GM18519 (cell line): ENCODE data around the gene MED16.
"Not testable (repeated sequence)": the region's sequence is repeated elsewhere in the genome, so short reads cannot be mapped to it uniquely, and the experiment has no call there.

Experiments
- ATAC-seq: cut with Tn5 transposase; IDR thresholded peaks from one replicate; pipeline ENCODE4 v1.9.1; 2021; ENCODE audit warnings: mild to moderate bottlenecking, moderate library complexity; ENCODE audit not compliant: unreplicated experiment, low FRiP score

MED16 gene

DNA sequence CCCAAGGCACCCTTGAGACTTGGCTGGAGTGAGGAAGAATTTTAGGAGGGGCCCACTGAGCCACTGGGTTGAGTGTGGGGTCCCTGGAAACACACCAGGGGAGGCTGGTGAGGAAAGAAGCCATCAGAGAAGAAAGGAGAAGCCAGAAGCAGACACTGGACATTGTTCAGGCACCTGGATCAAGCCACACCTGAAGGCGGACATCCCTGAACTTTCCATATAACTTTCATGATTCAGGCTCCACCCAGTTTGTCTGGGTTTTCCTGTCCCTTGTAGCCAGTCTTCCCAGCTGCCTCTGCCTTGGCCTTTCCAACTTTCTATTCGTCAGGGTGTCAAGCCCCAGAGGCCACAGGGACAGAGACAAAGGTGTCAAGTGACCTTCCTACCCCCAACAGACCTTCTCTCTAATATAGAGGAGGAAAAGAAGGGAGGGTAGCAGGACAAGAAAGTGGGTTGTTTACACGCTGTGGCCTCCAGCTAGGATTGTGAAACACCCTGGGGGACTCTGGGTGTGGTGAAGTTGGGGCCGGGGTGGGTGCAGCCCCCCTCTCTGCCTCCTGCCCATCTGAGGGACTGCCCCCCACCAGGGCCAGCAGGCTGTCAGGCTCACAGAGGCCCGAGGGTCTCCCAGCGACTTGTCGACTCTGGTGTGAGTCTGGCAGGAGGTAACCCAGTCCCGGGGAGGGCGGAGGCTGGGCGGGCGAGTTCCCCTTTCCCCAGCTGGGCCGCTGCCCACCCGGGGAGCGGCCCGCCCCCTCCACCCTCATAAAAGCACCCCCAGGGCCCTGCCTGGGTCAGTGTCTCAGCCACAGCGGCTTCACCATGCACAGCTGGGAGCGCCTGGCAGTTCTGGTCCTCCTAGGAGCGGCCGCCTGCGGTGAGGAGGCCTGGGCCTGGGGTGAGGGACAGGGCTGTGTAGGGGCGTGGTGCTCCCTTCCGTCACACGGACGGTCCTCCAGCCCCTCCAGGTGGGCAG is 33.8 kb downstream of the MED16 start, which contains the start of gene CFD:
CFD (plus strand) TSS at position 797 of the 976 bp plus-strand sequence; CDS start at position 823, 26 bp downstream.
- no peak for ATAC-seq

GRCh38 chr19:858284-858683 is 34.7 kb downstream of the MED16 start:
- no peak for ATAC-seq

GRCh38 chr19:855566-856120 is 37.3 kb downstream of the MED16 start:
- no peak for ATAC-seq

- no peak for ATAC-seq
Observed at GRCh38 chr19:855142-855541, 37.8 kb downstream of the MED16 start.

- no peak for ATAC-seq
Observed at GRCh38 chr19:854549-854948, 38.4 kb downstream of the MED16 start.

- ATAC-seq: not testable (repeated sequence)
Observed at GRCh38 chr19:853614-854220, 39.3 kb downstream of the MED16 start.

DNA sequence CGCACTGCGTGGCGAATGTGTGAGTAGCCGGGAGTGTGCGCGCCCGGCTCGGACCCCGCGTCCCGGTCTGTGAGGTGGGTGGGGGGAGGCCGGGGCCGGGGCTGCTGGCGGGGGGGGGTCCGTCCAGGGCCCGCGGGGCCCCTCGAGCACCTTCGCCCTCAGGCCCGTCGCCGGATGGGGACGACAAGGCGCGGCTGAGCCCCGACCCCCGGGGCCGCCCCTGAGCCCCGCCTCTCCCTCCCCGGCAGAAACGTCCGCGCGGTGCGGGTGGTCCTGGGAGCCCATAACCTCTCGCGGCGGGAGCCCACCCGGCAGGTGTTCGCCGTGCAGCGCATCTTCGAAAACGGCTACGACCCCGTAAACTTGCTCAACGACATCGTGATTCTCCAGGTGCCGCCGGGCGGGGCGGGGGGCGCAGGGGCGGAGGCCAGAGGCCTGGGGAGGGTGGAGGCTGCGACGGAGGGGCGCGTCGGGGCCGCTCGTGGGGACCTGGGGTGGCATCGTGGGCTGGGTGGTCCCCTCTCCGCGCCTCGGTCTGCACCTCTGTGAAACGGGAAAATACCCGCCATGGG is 39.9 kb downstream of the MED16 start:
- no peak for ATAC-seq

GRCh38 chr19:852136-853013 is 40.6 kb downstream of the MED16 start, which contains the start of gene ELANE:
Gene ELANE (plus strand): TSS chr19:852303. CDS start chr19:852329, 26 bp downstream.
- ATAC-seq: no peak

DNA sequence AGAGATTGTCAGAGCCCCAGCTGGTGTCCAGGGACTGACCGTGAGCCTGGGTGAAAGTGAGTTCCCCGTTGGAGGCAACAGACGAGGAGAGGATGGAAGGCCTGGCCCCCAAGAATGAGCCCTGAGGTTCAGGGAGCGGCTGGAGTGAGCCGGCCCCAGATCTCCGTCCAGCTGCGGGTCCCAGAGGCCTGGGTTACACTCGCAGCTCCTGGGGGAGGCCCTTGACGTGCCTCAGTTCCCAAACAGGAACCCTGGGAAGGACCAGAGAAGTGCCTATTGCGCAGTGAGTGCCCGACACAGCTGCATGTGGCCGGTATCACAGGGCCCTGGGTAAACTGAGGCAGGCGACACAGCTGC is 42.0 kb downstream of the MED16 start:
- ATAC-seq: no peak

DNA sequence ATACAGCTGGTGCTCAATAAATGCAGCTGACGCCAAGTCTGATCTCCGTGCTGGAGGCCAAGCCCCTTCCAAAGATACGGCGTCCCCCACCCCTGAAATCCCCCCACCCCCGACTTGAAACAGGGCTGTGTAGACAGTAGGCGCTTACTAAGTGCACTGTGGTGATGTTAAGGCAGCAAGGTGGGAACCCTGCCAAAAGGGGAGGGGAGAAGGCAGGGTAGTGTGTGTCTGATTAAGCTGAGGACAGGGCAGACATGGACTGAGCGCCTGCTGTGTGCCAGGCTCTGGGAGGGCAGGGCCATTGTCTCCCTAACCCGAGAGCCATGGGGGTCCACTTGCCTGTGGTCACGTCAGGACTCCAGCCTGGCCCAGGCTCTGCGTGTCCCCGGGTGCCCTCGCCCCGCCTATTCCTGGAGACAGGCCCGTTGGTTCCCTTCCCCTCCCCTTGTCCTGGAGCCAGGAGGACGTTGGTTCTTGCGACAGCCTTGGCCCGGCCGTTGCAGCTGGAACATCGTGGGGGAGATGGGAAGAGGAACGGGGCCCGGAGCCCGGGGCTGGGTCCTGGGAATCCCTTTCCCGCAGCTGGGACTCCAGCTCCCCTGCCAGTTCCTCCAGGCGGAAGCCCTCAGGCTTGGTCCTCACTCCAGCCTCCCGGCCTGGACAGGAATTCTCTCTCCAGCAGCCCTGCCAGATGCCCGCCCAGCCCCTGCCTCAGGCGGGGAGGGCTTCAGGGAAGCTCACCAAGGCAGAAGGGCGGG is 42.6 kb downstream of the MED16 start:
- no peak for ATAC-seq

DNA sequence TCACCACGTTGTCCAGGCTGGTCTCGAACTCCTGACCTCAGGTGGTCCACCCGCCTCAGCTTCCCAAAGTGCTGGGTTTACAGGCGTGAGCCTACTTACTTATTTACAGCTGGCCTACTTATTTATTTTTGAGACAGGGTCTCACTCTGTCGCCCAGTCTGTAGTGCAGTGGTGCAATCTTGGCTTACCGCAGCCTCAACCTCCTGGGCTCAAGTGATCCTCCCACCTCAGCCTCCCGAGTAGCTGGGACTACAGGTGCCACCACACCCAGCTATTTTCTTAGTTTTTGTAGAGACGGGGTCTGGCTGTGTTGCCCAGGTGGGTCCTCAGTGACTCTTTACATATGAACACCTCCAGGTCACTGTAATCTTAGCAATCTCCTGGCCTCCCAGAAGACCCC is 43.8 kb downstream of the MED16 start:
- not testable (repeated sequence) for ATAC-seq

DNA sequence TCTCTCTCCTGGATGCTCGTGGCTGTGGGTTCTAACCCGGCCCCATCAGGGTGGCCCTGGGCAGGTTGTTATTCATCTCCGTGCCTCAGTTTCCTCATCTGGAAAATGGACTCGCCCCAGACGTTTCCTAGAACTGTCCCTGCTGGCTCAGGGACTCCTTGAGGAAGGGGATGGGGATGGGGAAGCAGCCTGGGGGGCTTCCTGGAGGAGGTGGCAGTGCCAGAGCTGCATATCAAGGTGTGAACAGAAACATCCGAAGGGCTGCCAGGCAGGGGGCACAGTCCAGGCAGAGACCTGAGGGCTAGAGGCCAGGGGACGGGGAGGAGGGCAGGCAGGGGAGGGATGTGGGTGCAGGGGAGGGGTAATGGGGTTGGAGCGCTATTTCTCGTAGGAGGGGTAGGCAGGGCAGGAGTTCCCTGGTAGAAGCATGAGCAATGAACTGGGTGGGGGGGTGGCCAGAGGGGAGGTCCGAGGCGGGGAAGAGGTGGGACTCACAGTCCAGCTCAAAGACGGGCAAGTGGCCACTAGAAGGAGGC is 44.5 kb downstream of the MED16 start:
- no peak for ATAC-seq

DNA sequence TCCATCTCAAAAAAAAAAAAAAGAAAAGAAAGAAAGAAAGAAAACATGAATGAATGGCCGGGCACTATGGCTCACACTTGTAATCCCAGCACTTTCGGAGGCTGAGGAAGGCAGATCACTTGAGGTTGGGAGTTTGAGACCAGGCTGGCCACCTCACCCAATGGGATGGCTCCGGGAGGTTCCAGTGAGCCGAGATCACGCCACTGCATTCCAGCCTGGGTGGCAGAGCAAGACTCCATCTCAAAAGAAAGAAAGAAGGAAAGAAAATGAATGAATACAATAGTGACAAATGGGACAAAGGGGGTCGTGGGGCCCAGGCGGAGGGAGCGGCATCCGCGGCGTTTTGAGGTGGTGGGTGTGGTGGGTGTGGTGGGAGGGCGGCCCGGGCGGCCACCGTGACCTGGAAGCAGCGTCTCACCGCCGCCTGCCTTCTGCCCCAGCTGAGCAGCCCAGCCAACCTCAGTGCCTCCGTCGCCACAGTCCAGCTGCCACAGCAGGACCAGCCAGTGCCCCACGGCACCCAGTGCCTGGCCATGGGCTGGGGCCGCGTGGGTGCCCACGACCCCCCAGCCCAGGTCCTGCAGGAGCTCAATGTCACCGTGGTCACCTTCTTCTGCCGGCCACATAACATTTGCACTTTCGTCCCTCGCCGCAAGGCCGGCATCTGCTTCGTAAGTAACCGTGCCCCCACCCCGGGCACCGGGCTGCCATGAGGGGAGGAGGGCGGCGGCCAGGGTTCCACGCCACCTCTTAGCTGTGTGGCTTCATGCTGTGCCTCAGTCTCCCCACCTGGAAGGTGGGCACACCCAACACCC is 47.1 kb downstream of the MED16 start:
- no peak for ATAC-seq

- ATAC-seq: no peak
Observed at GRCh38 chr19:844546-844971, 48.4 kb downstream of the MED16 start.

DNA sequence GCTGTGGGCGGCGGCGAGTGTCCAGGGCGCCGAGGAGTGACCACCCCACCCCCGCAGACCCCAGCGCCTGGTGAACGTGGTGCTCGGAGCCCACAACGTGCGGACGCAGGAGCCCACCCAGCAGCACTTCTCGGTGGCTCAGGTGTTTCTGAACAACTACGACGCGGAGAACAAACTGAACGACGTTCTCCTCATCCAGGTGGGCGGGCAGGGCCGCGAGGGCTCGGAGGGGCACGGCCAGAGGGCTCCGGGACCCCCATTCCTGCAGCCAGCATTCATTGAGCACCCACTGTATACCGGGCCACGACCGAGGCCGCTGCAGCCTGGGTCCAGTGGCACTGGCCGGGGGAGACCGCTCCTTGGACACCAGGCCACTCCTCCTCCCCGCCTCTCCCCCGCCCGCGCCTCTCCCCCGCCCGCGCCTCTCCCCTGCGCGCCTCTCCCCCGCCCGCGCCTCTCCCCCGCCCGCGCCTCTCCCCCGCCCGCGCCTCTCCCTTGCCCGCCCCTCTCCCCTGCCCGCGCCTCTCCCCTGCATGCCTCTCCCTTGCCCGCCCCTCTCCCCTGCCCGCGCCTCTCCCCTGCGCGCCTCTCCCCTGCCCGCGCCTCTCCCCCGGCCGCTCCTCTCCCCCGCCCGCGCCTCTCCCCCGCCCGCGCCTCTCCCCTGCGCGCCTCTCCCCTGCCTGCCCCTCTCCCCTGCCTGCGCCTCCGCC is 49.0 kb downstream of the MED16 start:
- no peak for ATAC-seq

GRCh38 chr19:843180-843835 is 49.7 kb downstream of the MED16 start:
- ATAC-seq: no peak

GRCh38 chr19:842802-843179 is 50.2 kb downstream of the MED16 start:
- not testable (repeated sequence) for ATAC-seq
